HG02938 (cell line): Measurements from ENCODE around the gene CAPN9.
"Not testable (repeated sequence)": the region's sequence is repeated elsewhere in the genome, so short reads cannot be mapped to it uniquely, and the experiment has no call there.

Experiments
- ATAC-seq: cut with Tn5 transposase; IDR thresholded peaks from one replicate; pipeline ENCODE4 v1.9.1; 2021; ENCODE audit warnings: mild to moderate bottlenecking, moderate library complexity; ENCODE audit not compliant: unreplicated experiment

CAPN9 gene

GRCh38 chr1:230747890-230748800 is 957 bp downstream of the CAPN9 start:
- no peak for ATAC-seq

- ATAC-seq, result no peak
Observed at GRCh38 chr1:230749150-230749549, 2.0 kb downstream of the CAPN9 start.

GRCh38 chr1:230749635-230750034 is 2.4 kb downstream of the CAPN9 start:
- no peak for ATAC-seq

GRCh38 chr1:230750576-230750975 is 3.4 kb downstream of the CAPN9 start:
- no peak for ATAC-seq

- no peak for ATAC-seq
Observed at GRCh38 chr1:230750986-230751625, 3.9 kb downstream of the CAPN9 start.

- ATAC-seq, result no peak
Observed at GRCh38 chr1:230752407-230752806, 5.2 kb downstream of the CAPN9 start.

GRCh38 chr1:230753191-230753585 is 6.0 kb downstream of the CAPN9 start:
- no peak for ATAC-seq

GRCh38 chr1:230753586-230754251 is 6.5 kb downstream of the CAPN9 start:
- no peak for ATAC-seq

GRCh38 chr1:230754796-230755195 is 7.6 kb downstream of the CAPN9 start:
- ATAC-seq, result no peak

GRCh38 chr1:230757856-230758708 is 10.9 kb downstream of the CAPN9 start:
- no peak for ATAC-seq

- ATAC-seq, result no peak
Observed at GRCh38 chr1:230758709-230759368, 11.7 kb downstream of the CAPN9 start.

- ATAC-seq, result no peak
Observed at GRCh38 chr1:230759369-230760065, 12.3 kb downstream of the CAPN9 start.

GRCh38 chr1:230760360-230760827 is 13.2 kb downstream of the CAPN9 start:
- ATAC-seq, result no peak

GRCh38 chr1:230761443-230762167 is 14.4 kb downstream of the CAPN9 start:
- ATAC-seq, result no peak

GRCh38 chr1:230763927-230764591 is 16.9 kb downstream of the CAPN9 start:
- no peak for ATAC-seq

- no peak for ATAC-seq
Observed at GRCh38 chr1:230766318-230766717, 19.1 kb downstream of the CAPN9 start.

- not testable (repeated sequence) for ATAC-seq
Observed at GRCh38 chr1:230767859-230768612, 20.8 kb downstream of the CAPN9 start.
